Measurements from ENCODE around the gene ACSL6.

ACSL6 gene

GRCh38 chr5:132017316-132017715, 5.9 kb upstream of the ACSL6 start:
- DNase-seq (ENCODE audit: low read depth in 2 of 2) = no peak

- DNase-seq (ENCODE audit: low read depth in 2 of 2) = no peak
Measured at GRCh38 chr5:132016721-132017250, 5.3 kb upstream of the ACSL6 start.

- DNase-seq (ENCODE audit: low read depth in 2 of 2) = no peak
Measured at GRCh38 chr5:132013711-132014110, 2.3 kb upstream of the ACSL6 start.

- no peak for DNase-seq (ENCODE audit: low read depth in 2 of 2)
Measured at GRCh38 chr5:132013006-132013689, 1.7 kb upstream of the ACSL6 start.

GRCh38 chr5:132012371-132013005, 1.0 kb upstream of the ACSL6 start:
- peak; percentile 19 to 26 for DNase-seq (ENCODE audit: low read depth in 2 of 2)

- DNase-seq (ENCODE audit: low read depth in 2 of 2) = no peak
Measured at GRCh38 chr5:132010989-132011621, 353 bp downstream of the ACSL6 start.

GRCh38 chr5:132010645-132010988, 841 bp downstream of the ACSL6 start:
- DNase-seq (ENCODE audit: low read depth in 2 of 2) = no peak

GRCh38 chr5:132009706-132010405, 1.6 kb downstream of the ACSL6 start:
- DNase-seq (ENCODE audit: low read depth in 2 of 2) = no peak

- DNase-seq (ENCODE audit: low read depth in 2 of 2) = no peak
Measured at GRCh38 chr5:132008961-132009680, 2.3 kb downstream of the ACSL6 start.

GRCh38 chr5:132008163-132008473, 3.3 kb downstream of the ACSL6 start:
- DNase-seq (ENCODE audit: low read depth in 2 of 2) = no peak

- DNase-seq (ENCODE audit: low read depth in 2 of 2) = peak; percentile 20 to 30
Measured at GRCh38 chr5:132007399-132008162, 3.9 kb downstream of the ACSL6 start.

GRCh38 chr5:132006331-132007120, 4.9 kb downstream of the ACSL6 start:
- DNase-seq (ENCODE audit: low read depth in 2 of 2) = no peak

GRCh38 chr5:132005591-132005990, 5.9 kb downstream of the ACSL6 start:
- DNase-seq (ENCODE audit: low read depth in 2 of 2) = no peak

GRCh38 chr5:132003982-132004381, 7.5 kb downstream of the ACSL6 start:
- no peak for DNase-seq (ENCODE audit: low read depth in 2 of 2)

GRCh38 chr5:132003170-132003744, 8.2 kb downstream of the ACSL6 start:
- no peak for DNase-seq (ENCODE audit: low read depth in 2 of 2)

GRCh38 chr5:132002757-132003156, 8.7 kb downstream of the ACSL6 start:
- DNase-seq (ENCODE audit: low read depth in 2 of 2) = no peak

GRCh38 chr5:132001647-132002561, 9.6 kb downstream of the ACSL6 start:
- no peak for DNase-seq (ENCODE audit: low read depth in 2 of 2)

- DNase-seq (ENCODE audit: low read depth in 2 of 2) = no peak
Measured at GRCh38 chr5:132000677-132001453, 10.6 kb downstream of the ACSL6 start.
